Lung (tissue), 12 donors: ENCODE measurements around the gene TMEM245. TPM values are rescaled to one million over a fixed set of nuclear protein-coding genes. Genes with fewer than 3 reads are reported as not detected.

Source experiments
- ATAC-seq: fragments of 200-7000 bp; cut with Tn5 transposase; one replicate; pipeline ENCODE4 v1.9.1; 2020; ENCODE audit warnings: moderate number of reproducible peaks; ENCODE audit not compliant: insufficient read depth, low FRiP score
- DNase-seq, 3 donors: peaks; one replicate each; pipeline ENCODE4 v3.0.0-alpha.2; 2013 to 2017
- H3K27ac ChIP-seq, 2 donors: one replicate each; pipeline ENCODE4 v1.5.1; 2013; ENCODE audit warnings: mild to moderate bottlenecking in 2 of 2, moderate library complexity in 2 of 2, control low read depth in 1 of 2, inconsistent platforms in 1 of 2, low read depth in 1 of 2, low read length in 1 of 2
- H3K27me3 ChIP-seq, 3 donors: one replicate each; pipeline ENCODE4 v1.5.1; 2013; ENCODE audit warnings: low read length in 2 of 3; ENCODE audit not compliant: control insufficient read depth in 3 of 3, insufficient read depth in 3 of 3
- H3K36me3 ChIP-seq, 4 donors: one replicate each; pipeline ENCODE4 v1.5.1; 2013; ENCODE audit warnings: low read length in 4 of 4, mild to moderate bottlenecking in 1 of 4, moderate library complexity in 1 of 4; ENCODE audit not compliant: control insufficient read depth in 4 of 4, insufficient read depth in 4 of 4
- H3K4me1 ChIP-seq, 5 donors: one replicate each; pipeline ENCODE4 v1.5.1; 2013; ENCODE audit warnings: low read length in 5 of 5, mild to moderate bottlenecking in 2 of 5, moderate library complexity in 1 of 5; ENCODE audit not compliant: control insufficient read depth in 5 of 5, insufficient read depth in 5 of 5
- H3K4me3 ChIP-seq: one replicate; pipeline ENCODE4 v1.5.1; 2013; ENCODE audit warnings: mild to moderate bottlenecking, control low read depth, moderate library complexity
- H3K9ac ChIP-seq, 2 donors: one replicate each; pipeline ENCODE4 v1.5.1; 2013; ENCODE audit warnings: low read length in 2 of 2, control low read depth in 1 of 2; ENCODE audit not compliant: insufficient read depth in 1 of 2
- H3K9me3 ChIP-seq, 4 donors: one replicate each; pipeline ENCODE4 v1.5.1; 2013; ENCODE audit warnings: low read length in 3 of 4, mild to moderate bottlenecking in 1 of 4, moderate library complexity in 1 of 4; ENCODE audit not compliant: control insufficient read depth in 4 of 4, insufficient read depth in 3 of 4
- CTCF ChIP-seq: IDR thresholded peaks from 2 replicates; pipeline ENCODE4 v1.5.1; 2012; ENCODE audit warnings: mild to moderate bottlenecking; ENCODE audit errors: control extremely low read depth, extremely low read depth
- WGBS, 2 donors: extraction: QIAGEN DNeasy Blood & Tissue Kit; methylation state at CpG; one replicate each; pipeline ENCODE4 v1.1.7; 2013; 5-methylcytosine and 5-hydroxymethylcytosine counted together
- polyA plus RNA-seq, 2 donors: library from polyadenylated mRNA; stranded (reverse); fragments of 200-250 nt; gene quantifications; one replicate each; pipeline ENCODE4 v1.2.1, GENCODE V29; 2013
- total RNA-seq, 2 donors: library from RNA; depleted of rRNA in 1 of 2; stranded (reverse); fragments of >200 nt in 1 of 2; gene quantifications; one replicate each; pipeline ENCODE4 v1.2.1, GENCODE V29; 2014 to 2021
- donor health status: control.
- donor health status: control.
- donor health status: Bipolar disorder and iron deficiency.
- donor health status: healthy.
- donor health status: DM: yes; HTN: yes; CAD: no.

TMEM245 gene
- total and polyA plus RNA-seq, 4 donors = 15.0 to 137 (median 42.0) TPM

GRCh38 chr9:109163194-109163593, 43.4 kb upstream of the TMEM245 start:
- WGBS, 2 donors = 93 to 97% methylated on average over 1 of the region's 1 CpG
- ATAC-seq (no peak), DNase-seq (no peak)
- Histone ChIP-seq H3K4me3 (no peak overlapping the region), H3K27me3 (peaks cover 3 to 18% (median 5%) of the 10 kb centered on the region in 3 donors), H3K9me3 (peaks cover 0 to 4% (median 0%) of the 10 kb centered on the region in 4 donors), H3K4me1 (no peaks in the 10 kb centered on the region), H3K36me3 (no peaks in the 10 kb centered on the region), H3K9ac (no peak overlapping the region), H3K27ac (no peak overlapping the region)
- TF ChIP-seq CTCF = no peak

DNA sequence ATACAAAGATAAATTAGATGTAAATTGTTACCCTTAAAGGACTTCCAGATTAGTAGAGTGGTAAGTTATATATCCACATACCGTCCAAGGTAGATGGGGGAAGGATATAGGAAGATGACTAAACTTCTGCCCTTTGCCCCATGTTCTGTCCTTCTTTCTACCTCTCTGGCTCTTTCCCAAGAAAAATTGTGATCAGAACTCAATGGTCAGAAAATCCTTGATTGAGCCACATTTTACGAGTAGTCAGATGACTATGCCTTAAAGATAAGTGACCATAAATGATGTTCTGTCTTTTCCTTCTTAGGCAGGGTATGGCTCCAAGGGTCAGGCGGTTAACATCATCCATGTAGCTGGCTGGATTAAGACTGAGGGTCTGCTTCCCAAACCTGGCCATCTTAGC, 42.9 kb upstream of the TMEM245 start:
- Histone ChIP-seq H3K4me3 (no peak overlapping the region), H3K9me3 (peaks cover 0 to 4% (median 0%) of the 10 kb centered on the region in 4 donors), H3K27ac (no peak overlapping the region), H3K36me3 (no peaks in the 10 kb centered on the region), H3K4me1 (no peaks in the 10 kb centered on the region), H3K27me3 (peaks cover 1 to 13% (median 3%) of the 10 kb centered on the region in 3 donors), H3K9ac (no peak overlapping the region)
- WGBS, 2 donors = 91 to 92% methylated on average over 3 of the region's 3 CpGs
- no peak for ATAC-seq
- DNase-seq = no peak
- TF ChIP-seq CTCF = no peak

DNA sequence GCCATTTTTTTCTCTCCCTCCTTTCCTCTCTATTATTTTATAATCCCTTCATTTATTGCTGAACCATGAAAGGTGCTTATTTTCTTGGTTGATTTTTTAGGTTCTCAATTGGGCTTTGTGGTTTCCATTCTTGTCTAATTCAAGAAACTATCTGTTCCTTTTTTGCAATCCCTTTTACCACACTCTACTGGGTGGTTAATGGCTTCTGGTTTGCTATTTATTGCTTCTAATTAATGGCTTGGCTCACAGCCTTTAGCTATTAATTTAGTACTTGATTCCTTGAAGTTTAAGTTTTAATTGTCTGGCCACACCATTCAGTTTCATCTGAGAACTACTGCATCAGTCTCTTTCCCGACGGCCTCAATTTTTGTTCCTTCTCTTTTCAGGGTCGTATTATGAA, 41.7 kb upstream of the TMEM245 start:
- TF ChIP-seq CTCF = no peak
- 89 to 93% methylated on average over 3 of the region's 3 CpGs for WGBS, 2 donors
- no peaks in the 10 kb centered on the region for H3K36me3 ChIP-seq
- no peak for DNase-seq
- peaks cover 0 to 7% (median 0%) of the 10 kb centered on the region in 3 donors for H3K27me3 ChIP-seq
- no peaks in the 10 kb centered on the region for H3K4me1 ChIP-seq
- ATAC-seq = no peak
- H3K9ac ChIP-seq = no peak overlapping the region
- no peak overlapping the region for H3K27ac ChIP-seq
- H3K9me3 ChIP-seq = peaks cover 0 to 4% (median 0%) of the 10 kb centered on the region in 4 donors
- H3K4me3 ChIP-seq = no peak overlapping the region

DNA sequence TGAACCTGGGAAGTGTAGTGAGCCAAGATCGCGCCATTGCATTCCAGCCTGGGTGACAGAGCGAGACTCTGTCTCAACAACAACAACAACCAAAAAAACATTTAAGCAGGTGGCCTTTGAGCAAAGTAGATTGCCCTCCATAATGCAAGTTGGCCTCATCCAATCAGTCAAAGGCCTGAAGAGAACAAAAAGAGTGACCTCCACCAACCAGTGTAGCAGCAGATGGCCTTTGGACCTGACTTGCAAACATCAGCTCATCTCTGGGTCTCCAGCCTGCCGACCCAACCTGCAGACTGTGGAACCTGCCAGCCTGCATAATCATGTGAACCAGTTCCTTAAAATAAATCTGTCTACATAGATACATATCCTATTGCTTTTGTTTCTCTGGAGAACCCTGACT, 39.8 kb upstream of the TMEM245 start:
- no peak overlapping the region for H3K27ac ChIP-seq
- no peak overlapping the region for H3K4me3 ChIP-seq
- 86 to 90% methylated on average over 4 of the region's 4 CpGs for WGBS, 2 donors
- ATAC-seq (no peak), DNase-seq (no peak)
- H3K4me1 ChIP-seq = no peaks in the 10 kb centered on the region
- H3K36me3 ChIP-seq = no peaks in the 10 kb centered on the region
- no peak for TF ChIP-seq CTCF
- no peak overlapping the region for H3K9ac ChIP-seq
- no peaks in the 10 kb centered on the region for H3K27me3 ChIP-seq
- H3K9me3 ChIP-seq = no peaks in the 10 kb centered on the region
